ENCODE measurements around the gene STOML1. TPM values are rescaled to one million over a fixed set of nuclear protein-coding genes. Genes with fewer than 3 reads are reported as not detected.

STOML1 gene
- total RNA-seq, 1 experiment from 2014 or later, result 10.1 TPM

GRCh38 chr15:74034206-74034755, 42.2 kb upstream of the STOML1 start:
- BruUV-seq (replicated peaks), result no TSS peak
- no peak overlapping the region for H2AFZ ChIP-seq (ENCODE audit: low read length)
- H3K4me2 ChIP-seq (ENCODE audit: low read length), result no peak overlapping the region
- no peaks in the 10 kb centered on the region for H3K79me2 ChIP-seq (ENCODE audit: low read length)
- DNase-seq (no peak), ATAC-seq (no peak)
- H3K9ac ChIP-seq (ENCODE audit: low read length), result no peak overlapping the region
- H3K4me1 ChIP-seq (ENCODE audit: insufficient read depth, low read length), result no peaks in the 10 kb centered on the region
- ChIA-PET CTCF (no interaction called here), POLR2A (ENCODE audit: unreplicated experiment) (no interaction called here)
- intact Hi-C loops (cut with micrococcal nuclease), result no loop called here
- no peaks in the 10 kb centered on the region for H4K20me1 ChIP-seq (ENCODE audit: low read length)
- TF ChIP-seq EZH2 (IDR thresholded peaks at IDR 0.05; ENCODE audit: low read length, unreplicated experiment) (no peak), EZH2phosphoT487 (IDR thresholded peaks at IDR 0.05; ENCODE audit: borderline replicate concordance, low read length) (no peak)
- H3K36me3 ChIP-seq (ENCODE audit: low read depth, low read length), result no peaks in the 10 kb centered on the region
- H3K27me3 ChIP-seq (ENCODE audit: low read length), result no peaks in the 10 kb centered on the region
- H3K9me2 ChIP-seq (replicated peaks; ENCODE audit: low read length), result no peaks in the 10 kb centered on the region
- H3K27ac ChIP-seq (ENCODE audit: low read length), result no peak overlapping the region
- no peaks in the 10 kb centered on the region for H3F3A ChIP-seq (ENCODE audit: low read length, unreplicated experiment)
- H3K4me3 ChIP-seq (ENCODE audit: low read length), result no peak overlapping the region
- H3K9me3 ChIP-seq (ENCODE audit: low read length), result no peaks in the 10 kb centered on the region

- H3K4me3 ChIP-seq (ENCODE audit: low read length), result no peak overlapping the region
- H3K27me3 ChIP-seq (ENCODE audit: low read length), result no peaks in the 10 kb centered on the region
- no TSS peak for BruUV-seq (replicated peaks)
- H2AFZ ChIP-seq (ENCODE audit: low read length), result no peak overlapping the region
- no peaks in the 10 kb centered on the region for H3K36me3 ChIP-seq (ENCODE audit: low read depth, low read length)
- H3K9ac ChIP-seq (ENCODE audit: low read length), result no peak overlapping the region
- no peaks in the 10 kb centered on the region for H3F3A ChIP-seq (ENCODE audit: low read length, unreplicated experiment)
- no peaks in the 10 kb centered on the region for H3K9me2 ChIP-seq (replicated peaks; ENCODE audit: low read length)
- no peaks in the 10 kb centered on the region for H4K20me1 ChIP-seq (ENCODE audit: low read length)
- ChIA-PET CTCF (interaction anchor here (1.0 kb wide), 1 partner anchor 16 kb away, joined by 6 read pairs; no protein-coding TSS in a partner anchor), POLR2A (ENCODE audit: unreplicated experiment) (no interaction called here)
- no peak for DNase-seq
- no peak for ATAC-seq
- no peaks in the 10 kb centered on the region for H3K79me2 ChIP-seq (ENCODE audit: low read length)
- H3K9me3 ChIP-seq (ENCODE audit: low read length), result no peaks in the 10 kb centered on the region
- no peak overlapping the region for H3K27ac ChIP-seq (ENCODE audit: low read length)
- intact Hi-C loops (cut with micrococcal nuclease), result no loop called here
- TF ChIP-seq EZH2phosphoT487 (IDR thresholded peaks at IDR 0.05; ENCODE audit: borderline replicate concordance, low read length) (no peak), EZH2 (IDR thresholded peaks at IDR 0.05; ENCODE audit: low read length, unreplicated experiment) (no peak)
- TF ChIP-seq, protein P1, sequence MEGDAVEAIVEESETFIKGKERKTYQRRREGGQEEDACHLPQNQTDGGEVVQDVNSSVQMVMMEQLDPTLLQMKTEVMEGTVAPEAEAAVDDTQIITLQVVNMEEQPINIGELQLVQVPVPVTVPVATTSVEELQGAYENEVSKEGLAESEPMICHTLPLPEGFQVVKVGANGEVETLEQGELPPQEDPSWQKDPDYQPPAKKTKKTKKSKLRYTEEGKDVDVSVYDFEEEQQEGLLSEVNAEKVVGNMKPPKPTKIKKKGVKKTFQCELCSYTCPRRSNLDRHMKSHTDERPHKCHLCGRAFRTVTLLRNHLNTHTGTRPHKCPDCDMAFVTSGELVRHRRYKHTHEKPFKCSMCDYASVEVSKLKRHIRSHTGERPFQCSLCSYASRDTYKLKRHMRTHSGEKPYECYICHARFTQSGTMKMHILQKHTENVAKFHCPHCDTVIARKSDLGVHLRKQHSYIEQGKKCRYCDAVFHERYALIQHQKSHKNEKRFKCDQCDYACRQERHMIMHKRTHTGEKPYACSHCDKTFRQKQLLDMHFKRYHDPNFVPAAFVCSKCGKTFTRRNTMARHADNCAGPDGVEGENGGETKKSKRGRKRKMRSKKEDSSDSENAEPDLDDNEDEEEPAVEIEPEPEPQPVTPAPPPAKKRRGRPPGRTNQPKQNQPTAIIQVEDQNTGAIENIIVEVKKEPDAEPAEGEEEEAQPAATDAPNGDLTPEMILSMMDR (conservative IDR thresholded peaks at IDR 0.05; ENCODE audit: low read depth, low read length), result no peak
- no peaks in the 10 kb centered on the region for H3K4me1 ChIP-seq (ENCODE audit: insufficient read depth, low read length)
- H3K4me2 ChIP-seq (ENCODE audit: low read length), result no peak overlapping the region
These were observed 40.8 kb upstream of the STOML1 start for GRCh38 chr15:74032606-74033561.

DNA sequence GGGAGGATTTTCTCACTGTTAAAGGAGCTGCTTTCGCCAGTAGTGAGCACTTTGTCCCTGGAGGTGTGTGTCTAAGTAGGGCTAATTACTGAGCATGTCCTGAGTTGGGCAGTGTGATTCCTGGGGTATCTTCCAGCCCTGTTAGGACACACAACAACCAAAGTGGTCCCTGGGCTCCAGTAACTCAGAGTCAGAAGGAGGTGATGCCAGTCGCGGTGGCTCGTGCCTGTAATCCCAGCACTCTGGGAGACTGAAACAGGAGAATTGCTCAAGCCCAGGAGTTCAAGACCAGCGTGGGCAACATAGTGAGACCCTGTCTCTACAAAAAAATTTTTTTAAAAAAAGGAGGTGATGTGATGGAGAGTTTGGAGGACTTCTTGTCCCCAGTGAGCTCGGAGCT, 40.0 kb upstream of the STOML1 start:
- no peaks in the 10 kb centered on the region for H3K27me3 ChIP-seq (ENCODE audit: low read length)
- ChIA-PET CTCF (interaction anchor here (1.0 kb wide), 1 partner anchor 16 kb away, joined by 6 read pairs; no protein-coding TSS in a partner anchor), POLR2A (ENCODE audit: unreplicated experiment) (no interaction called here)
- H3K79me2 ChIP-seq (ENCODE audit: low read length), result no peaks in the 10 kb centered on the region
- intact Hi-C loops (cut with micrococcal nuclease), result no loop called here
- no peak overlapping the region for H3K4me3 ChIP-seq (ENCODE audit: low read length)
- TF ChIP-seq EZH2phosphoT487 (IDR thresholded peaks at IDR 0.05; ENCODE audit: borderline replicate concordance, low read length) (no peak), EZH2 (IDR thresholded peaks at IDR 0.05; ENCODE audit: low read length, unreplicated experiment) (no peak)
- TF ChIP-seq, protein P1 (conservative IDR thresholded peaks at IDR 0.05; ENCODE audit: low read depth, low read length), result no peak
- no peak overlapping the region for H3K9ac ChIP-seq (ENCODE audit: low read length)
- no peaks in the 10 kb centered on the region for H3K9me2 ChIP-seq (replicated peaks; ENCODE audit: low read length)
- no peak overlapping the region for H3K27ac ChIP-seq (ENCODE audit: low read length)
- no peaks in the 10 kb centered on the region for H3K9me3 ChIP-seq (ENCODE audit: low read length)
- no peaks in the 10 kb centered on the region for H3K4me1 ChIP-seq (ENCODE audit: insufficient read depth, low read length)
- ATAC-seq (no peak), DNase-seq (no peak)
- BruUV-seq (replicated peaks), result no TSS peak
- no peaks in the 10 kb centered on the region for H3K36me3 ChIP-seq (ENCODE audit: low read depth, low read length)
- no peaks in the 10 kb centered on the region for H4K20me1 ChIP-seq (ENCODE audit: low read length)
- H3K4me2 ChIP-seq (ENCODE audit: low read length), result no peak overlapping the region
- no peaks in the 10 kb centered on the region for H3F3A ChIP-seq (ENCODE audit: low read length, unreplicated experiment)
- no peak overlapping the region for H2AFZ ChIP-seq (ENCODE audit: low read length)

All from PC-3 (cell line).